HepG2 (cell line): ENCODE data around the gene NLRP6. TPM values are rescaled to one million over a fixed set of nuclear protein-coding genes. Genes with fewer than 3 reads are reported as not detected.
"Not testable (repeated sequence)": the region's sequence is repeated elsewhere in the genome, so short reads cannot be mapped to it uniquely, and the experiment has no call there.

Experiments used
- ATAC-seq: fragments of 200-7000 bp; cut with Tn5 transposase; 3 replicates; pipeline ENCODE4 v1.9.1; 2020; ENCODE audit warnings: mild to moderate bottlenecking, moderate library complexity
- BruUV-seq: library from RNA; stranded (reverse); fragments of 400-500 nt; replicated peaks from 2 replicates; lab custom pipeline; 2021; lab: Mats Ljungman, UMichigan
- CTCF ChIA-PET: fragments of 300-600 bp; formaldehyde crosslinking; extraction: SDS; loops from one replicate; lab custom pipeline; 2021; ENCODE audit warnings: low total read pairs, inconsistent platforms, low intra/inter-chr PET ratio; lab: Yijun Ruan, JAX
- POLR2A ChIA-PET: fragments of 350-600 bp; sonication (Branson Sonifier 250); formaldehyde crosslinking; loops from one replicate; lab custom pipeline; 2020; ENCODE audit warnings: antibody characterized with exemption, inconsistent platforms; lab: Yijun Ruan, JAX
- DNase-seq: peaks from one replicate; pipeline ENCODE4 v3.0.0-alpha.2; 2015; ENCODE audit warnings: low spot score
- FAIRE-seq: peaks from 3 replicates; lab custom pipeline; 2011; peaks lifted over from hg19 to GRCh38; lab: Jason Lieb, UNC
- H2AFZ ChIP-seq: one replicate; pipeline ENCODE4 v1.6.1; 2011; ENCODE audit warnings: low read length, inconsistent platforms
- H3K27ac ChIP-seq: fragments of 300-600 bp; 3 replicates; pipeline ENCODE4 v1.8.0; 2011; ENCODE audit warnings: mixed run types, mild to moderate bottlenecking, mixed read lengths, low read length, inconsistent platforms; ENCODE audit not compliant: insufficient read depth; ENCODE audit errors: extremely low read length
- H3K27me3 ChIP-seq, 2 experiments: fragments of 200-600 bp in 1 of 2; 2 replicates in 1 of 2; 3 replicates in 1 of 2; pipeline versions ENCODE4 v1.6.0 to v1.8.0; 2011; ENCODE audit warnings: low read length in 2 of 2, mild to moderate bottlenecking in 2 of 2, moderate library complexity in 2 of 2, inconsistent platforms in 1 of 2; ENCODE audit not compliant: insufficient read depth in 2 of 2, control insufficient read depth in 1 of 2
- H3K36me3 ChIP-seq, 2 experiments: fragments of 200-600 bp in 1 of 2; replicated peaks in 1 of 2; 2 replicates in 1 of 2; 3 replicates in 1 of 2; pipeline versions ENCODE4 v1.5.1 to v1.8.0; 2011; ENCODE audit warnings: low read length in 2 of 2, inconsistent platforms in 1 of 2; ENCODE audit not compliant: insufficient read depth in 2 of 2, control insufficient read depth in 1 of 2
- H3K4me1 ChIP-seq: 2 replicates; pipeline ENCODE4 v1.5.1; 2012; ENCODE audit warnings: low read length, inconsistent platforms; ENCODE audit not compliant: insufficient read depth
- H3K4me2 ChIP-seq: 2 replicates; pipeline ENCODE4 v1.6.0; 2011; ENCODE audit warnings: low read depth, low read length, inconsistent platforms
- H3K4me3 ChIP-seq, 3 experiments: fragments of 200-600 bp in 1 of 3; sonication (generic), shearing (Covaris generic) in 1 of 3; replicated peaks in 1 of 3; 2 replicates each; pipeline ENCODE4 v1.5.1; 2011 to 2016; ENCODE audit warnings: low read length in 3 of 3, inconsistent platforms in 2 of 3, low read depth in 2 of 3, mild to moderate bottlenecking in 2 of 3, control low read depth in 1 of 3, mixed read lengths in 1 of 3; ENCODE audit not compliant: insufficient read depth in 1 of 3
- H3K79me2 ChIP-seq: one replicate; pipeline ENCODE4 v1.6.1; 2011; ENCODE audit warnings: low read length, inconsistent platforms; ENCODE audit not compliant: insufficient read depth
- H3K9ac ChIP-seq: 2 replicates; pipeline ENCODE4 v1.6.0; 2011; ENCODE audit warnings: mild to moderate bottlenecking, low read depth, low read length, inconsistent platforms; ENCODE audit not compliant: insufficient read depth
- H3K9me3 ChIP-seq: 2 replicates; pipeline ENCODE4 v1.5.1; 2012; ENCODE audit warnings: mild to moderate bottlenecking, low read length
- H4K20me1 ChIP-seq: 2 replicates; pipeline ENCODE4 v1.6.0; 2011; ENCODE audit warnings: inconsistent platforms, mild to moderate bottlenecking, low read length, moderate library complexity; ENCODE audit not compliant: insufficient read depth
- AGO1 ChIP-seq: fragments of 200-400 bp; formaldehyde crosslinking; IDR thresholded peaks from 2 replicates; pipeline ENCODE4 v1.6.1; 2017; ENCODE audit warnings: mild to moderate bottlenecking, low read depth, low read length, moderate library complexity; ENCODE audit not compliant: poor library complexity, severe bottlenecking
- KDM2A ChIP-seq: sonication (generic); formaldehyde crosslinking; IDR thresholded peaks from 2 replicates; pipeline ENCODE4 v1.4.0; 2020; ENCODE audit warnings: low read depth, missing genetic modification reagents, borderline replicate concordance
- PHF21A ChIP-seq: sonication (generic); formaldehyde crosslinking; IDR thresholded peaks from 2 replicates; pipeline ENCODE4 v1.5.0; 2020; ENCODE audit warnings: mild to moderate bottlenecking, missing genetic modification reagents
- TBX2 ChIP-seq: sonication (generic); formaldehyde crosslinking; IDR thresholded peaks from 2 replicates; pipeline ENCODE4 v1.5.0; 2020; ENCODE audit warnings: missing genetic modification reagents, mild to moderate bottlenecking, borderline replicate concordance
- ZFX ChIP-seq: sonication (generic); formaldehyde crosslinking; IDR thresholded peaks from 2 replicates; pipeline ENCODE4 v1.4.0; 2020; ENCODE audit warnings: mild to moderate bottlenecking, low read depth, missing genetic modification reagents, moderate library complexity
- ZNF558 ChIP-seq: sonication (generic); formaldehyde crosslinking; IDR thresholded peaks from 2 replicates; pipeline ENCODE4 v1.9.0; 2022; ENCODE audit warnings: mild to moderate bottlenecking, missing genetic modification reagents, borderline replicate concordance
- ZNF776 ChIP-seq: sonication (generic); formaldehyde crosslinking; IDR thresholded peaks from 2 replicates; pipeline ENCODE4 v1.4.0; 2020; ENCODE audit warnings: mild to moderate bottlenecking, missing genetic modification reagents
- WGBS: methylation state at CpG from one replicate; pipeline ENCODE4 v1.1.6; 2017; ENCODE audit warnings: low lambda C conversion rate; 5-methylcytosine and 5-hydroxymethylcytosine counted together
- in situ Hi-C: cut with HindIII; loops from 2 replicates; pipeline ENCODE4 v1.10.0; 2017; ENCODE audit warnings: low pct_unique_long_range_greater_than_20kb; ENCODE audit not compliant: extremely low pct_ligation_motif_present
- intact Hi-C: fragments of 100-400 bp; cut with micrococcal nuclease; formaldehyde crosslinking; loops from one replicate; pipeline ENCODE4 v1.10.0; 2022; ENCODE audit not compliant: unreplicated experiment
- polyA plus RNA-seq, 8 experiments: library from polyadenylated mRNA; depleted of rRNA in 3 of 8; stranded (reverse) in 7 of 8; unstranded in 1 of 8; fragments of >200 nt; fragmentation: Illumina TruSeq in 4 of 8; extraction: Trizol in 4 of 8; gene quantifications; 2 replicates each; pipeline versions ENCODE4 v1.2.1 to v1.2.3, GENCODE V29; 2011 to 2016; ENCODE audit warnings: low read depth in 4 of 8, missing spikeins in 1 of 8, mixed read lengths in 1 of 8; ENCODE audit not compliant: insufficient read depth in 1 of 8
- total RNA-seq, 5 experiments: library from RNA; depleted of rRNA; stranded (reverse); fragments of >200 nt; fragmentation: Illumina TruSeq; extraction: Trizol; gene quantifications; 2 replicates each; pipeline ENCODE4 v1.2.3, GENCODE V29; 2016; ENCODE audit warnings: low read depth in 1 of 5
- TF ChIP-seq, protein P1 (sequence below): sonication (generic); formaldehyde crosslinking; IDR thresholded peaks from 2 replicates; pipeline ENCODE4; 2020; ENCODE audit warnings: missing genetic modification reagents, mild to moderate bottlenecking, borderline replicate concordance
- TF ChIP-seq, protein P2 (sequence below): sonication (generic); formaldehyde crosslinking; IDR thresholded peaks from 2 replicates; pipeline ENCODE4 v1.5.1; 2020; ENCODE audit warnings: mild to moderate bottlenecking, missing genetic modification reagents
- TF ChIP-seq, protein P3 (sequence below): IDR thresholded peaks from 2 replicates; pipeline ENCODE4 v1.6.1; 2012; ENCODE audit warnings: inconsistent platforms
- TF ChIP-seq, protein P4 (sequence below): sonication (generic); formaldehyde crosslinking; IDR thresholded peaks from 2 replicates; pipeline ENCODE4 v1.8.1; 2023; ENCODE audit warnings: mild to moderate bottlenecking, missing genetic modification reagents

NLRP6 gene
- total and polyA plus RNA-seq, 2 of the 13 experiments (the other 11 are each of a cell fraction or from before 2014, with no cell fraction given): not detected

DNA sequence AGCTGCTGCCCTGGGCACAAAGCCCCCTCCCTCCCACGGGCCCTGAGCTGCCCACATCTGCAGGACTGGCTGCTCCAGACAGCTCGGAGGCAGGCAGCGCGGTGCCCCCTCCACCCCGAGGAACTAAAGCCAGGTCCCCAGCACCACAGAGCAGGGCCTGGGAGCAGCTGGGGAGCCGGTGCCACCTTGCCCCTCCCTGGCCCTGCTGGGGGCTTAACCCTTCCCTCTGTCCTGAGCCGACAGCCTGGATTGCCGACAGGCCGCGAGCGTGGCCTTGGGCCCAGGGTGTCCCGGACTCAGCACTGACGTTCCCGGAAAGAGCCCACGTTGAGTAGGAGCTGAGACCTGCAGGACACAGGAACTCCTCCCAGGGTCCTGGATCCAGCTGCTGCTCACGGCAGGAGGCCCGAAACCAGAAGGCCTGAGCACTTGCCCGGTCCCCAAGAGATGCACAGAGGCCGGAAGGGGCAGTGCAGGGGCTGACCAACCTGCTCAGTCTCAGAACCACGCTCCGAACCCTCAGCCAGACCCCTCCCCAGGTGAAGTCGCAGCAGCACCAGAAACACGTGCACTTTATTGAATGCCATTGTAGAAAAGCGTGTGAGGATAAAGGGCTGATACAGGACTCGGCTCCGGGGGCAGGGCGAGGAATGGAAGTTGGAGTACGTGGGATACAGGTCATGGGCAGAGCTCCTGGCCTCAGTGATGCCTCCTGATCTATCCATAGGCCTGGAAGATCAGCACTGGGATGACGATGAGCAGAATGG lies 41.1 kb downstream of the NLRP6 start:
- H4K20me1 ChIP-seq, H3K9me3 ChIP-seq, FAIRE-seq, H2AFZ ChIP-seq, DNase-seq, BruUV-seq, H3K27me3 ChIP-seq, CTCF ChIA-PET, H3K79me2 ChIP-seq, in situ Hi-C loops, H3K36me3 ChIP-seq, intact Hi-C loops: not testable (repeated sequence)
- Histone ChIP-seq H3K27ac (peak overlapping the region; percentile 31), H3K9ac (peak overlapping the region; percentile 77), H3K4me1 (peaks cover 45% of the 10 kb centered on the region), H3K4me3 (peak overlapping the region; percentile 45 to 85 (median 83)), H3K4me2 (peak overlapping the region; percentile 81)
- WGBS: 5% methylated on average over 9 of the region's 29 CpGs
- peak; percentile 65 for ATAC-seq
- POLR2A ChIA-PET: interaction anchor here (1.1 to 1.9 kb wide), 4 partner anchors 10 to 36 kb away, joined by 4 to 11 read pairs (median 6); partner anchors contain the start of gene IFITM2
- TF ChIP-seq, protein P1, sequence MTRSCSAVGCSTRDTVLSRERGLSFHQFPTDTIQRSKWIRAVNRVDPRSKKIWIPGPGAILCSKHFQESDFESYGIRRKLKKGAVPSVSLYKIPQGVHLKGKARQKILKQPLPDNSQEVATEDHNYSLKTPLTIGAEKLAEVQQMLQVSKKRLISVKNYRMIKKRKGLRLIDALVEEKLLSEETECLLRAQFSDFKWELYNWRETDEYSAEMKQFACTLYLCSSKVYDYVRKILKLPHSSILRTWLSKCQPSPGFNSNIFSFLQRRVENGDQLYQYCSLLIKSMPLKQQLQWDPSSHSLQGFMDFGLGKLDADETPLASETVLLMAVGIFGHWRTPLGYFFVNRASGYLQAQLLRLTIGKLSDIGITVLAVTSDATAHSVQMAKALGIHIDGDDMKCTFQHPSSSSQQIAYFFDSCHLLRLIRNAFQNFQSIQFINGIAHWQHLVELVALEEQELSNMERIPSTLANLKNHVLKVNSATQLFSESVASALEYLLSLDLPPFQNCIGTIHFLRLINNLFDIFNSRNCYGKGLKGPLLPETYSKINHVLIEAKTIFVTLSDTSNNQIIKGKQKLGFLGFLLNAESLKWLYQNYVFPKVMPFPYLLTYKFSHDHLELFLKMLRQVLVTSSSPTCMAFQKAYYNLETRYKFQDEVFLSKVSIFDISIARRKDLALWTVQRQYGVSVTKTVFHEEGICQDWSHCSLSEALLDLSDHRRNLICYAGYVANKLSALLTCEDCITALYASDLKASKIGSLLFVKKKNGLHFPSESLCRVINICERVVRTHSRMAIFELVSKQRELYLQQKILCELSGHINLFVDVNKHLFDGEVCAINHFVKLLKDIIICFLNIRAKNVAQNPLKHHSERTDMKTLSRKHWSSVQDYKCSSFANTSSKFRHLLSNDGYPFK (CRISPR knock-in tag): peak; percentile 46; the same call in 1 of the 2 replicates
- TF ChIP-seq, protein P2, sequence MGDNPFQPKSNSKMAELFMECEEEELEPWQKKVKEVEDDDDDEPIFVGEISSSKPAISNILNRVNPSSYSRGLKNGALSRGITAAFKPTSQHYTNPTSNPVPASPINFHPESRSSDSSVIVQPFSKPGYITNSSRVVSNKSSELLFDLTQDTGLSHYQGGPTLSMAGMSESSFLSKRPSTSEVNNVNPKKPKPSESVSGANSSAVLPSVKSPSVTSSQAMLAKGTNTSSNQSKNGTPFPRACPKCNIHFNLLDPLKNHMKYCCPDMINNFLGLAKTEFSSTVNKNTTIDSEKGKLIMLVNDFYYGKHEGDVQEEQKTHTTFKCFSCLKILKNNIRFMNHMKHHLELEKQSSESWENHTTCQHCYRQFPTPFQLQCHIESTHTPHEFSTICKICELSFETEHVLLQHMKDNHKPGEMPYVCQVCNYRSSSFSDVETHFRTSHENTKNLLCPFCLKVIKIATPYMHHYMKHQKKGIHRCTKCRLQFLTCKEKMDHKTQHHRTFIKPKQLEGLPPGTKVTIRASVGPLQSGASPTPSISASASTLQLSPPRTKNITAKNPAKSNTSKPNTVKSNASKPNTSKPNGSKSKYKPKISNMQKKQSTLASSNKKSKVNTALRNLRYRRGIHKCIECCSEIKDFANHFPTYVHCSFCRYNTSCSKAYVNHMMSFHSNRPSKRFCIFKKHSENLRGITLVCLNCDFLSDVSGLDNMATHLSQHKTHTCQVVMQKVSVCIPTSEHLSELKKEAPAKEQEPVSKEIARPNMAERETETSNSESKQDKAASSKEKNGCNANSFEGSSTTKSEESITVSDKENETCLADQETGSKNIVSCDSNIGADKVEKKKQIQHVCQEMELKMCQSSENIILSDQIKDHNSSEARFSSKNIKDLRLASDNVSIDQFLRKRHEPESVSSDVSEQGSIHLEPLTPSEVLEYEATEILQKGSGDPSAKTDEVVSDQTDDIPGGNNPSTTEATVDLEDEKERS (CRISPR knock-in tag): 0 out of 2 replicates have a peak, but pooled peaks have one; percentile 34
- TF ChIP-seq ZNF558 (CRISPR knock-in tag) (0 out of 2 replicates have a peak, but pooled peaks have one; percentile 67), TBX2 (CRISPR knock-in tag) (0 out of 2 replicates have a peak, but pooled peaks have one; percentile 32), AGO1 (peak; percentile 89), PHF21A (0 out of 2 replicates have a peak, but pooled peaks have one; percentile 36), ZNF776 (CRISPR knock-in tag) (0 out of 2 replicates have a peak, but pooled peaks have one; percentile 33), ZFX (CRISPR knock-in tag) (peak; percentile 62; the same call in 1 of the 2 replicates), KDM2A (CRISPR knock-in tag) (peak; percentile 71; the same call in 1 of the 2 replicates)
- TF ChIP-seq, protein P3, sequence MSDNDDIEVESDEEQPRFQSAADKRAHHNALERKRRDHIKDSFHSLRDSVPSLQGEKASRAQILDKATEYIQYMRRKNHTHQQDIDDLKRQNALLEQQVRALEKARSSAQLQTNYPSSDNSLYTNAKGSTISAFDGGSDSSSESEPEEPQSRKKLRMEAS: peak; percentile 33; the same call in 1 of the 2 replicates
- TF ChIP-seq, protein P4, sequence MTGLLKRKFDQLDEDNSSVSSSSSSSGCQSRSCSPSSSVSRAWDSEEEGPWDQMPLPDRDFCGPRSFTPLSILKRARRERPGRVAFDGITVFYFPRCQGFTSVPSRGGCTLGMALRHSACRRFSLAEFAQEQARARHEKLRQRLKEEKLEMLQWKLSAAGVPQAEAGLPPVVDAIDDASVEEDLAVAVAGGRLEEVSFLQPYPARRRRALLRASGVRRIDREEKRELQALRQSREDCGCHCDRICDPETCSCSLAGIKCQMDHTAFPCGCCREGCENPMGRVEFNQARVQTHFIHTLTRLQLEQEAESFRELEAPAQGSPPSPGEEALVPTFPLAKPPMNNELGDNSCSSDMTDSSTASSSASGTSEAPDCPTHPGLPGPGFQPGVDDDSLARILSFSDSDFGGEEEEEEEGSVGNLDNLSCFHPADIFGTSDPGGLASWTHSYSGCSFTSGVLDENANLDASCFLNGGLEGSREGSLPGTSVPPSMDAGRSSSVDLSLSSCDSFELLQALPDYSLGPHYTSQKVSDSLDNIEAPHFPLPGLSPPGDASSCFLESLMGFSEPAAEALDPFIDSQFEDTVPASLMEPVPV (CRISPR knock-in tag): 0 out of 2 replicates have a peak, but pooled peaks have one; percentile 31
